ENCODE measurements around the gene ECSIT. TPM values are rescaled to one million over a fixed set of nuclear protein-coding genes. Genes with fewer than 3 reads are reported as not detected.

Gene ECSIT
- total RNA-seq, 4 donors from 2014 or later: 82.9 to 199 (median 129) TPM

DNA sequence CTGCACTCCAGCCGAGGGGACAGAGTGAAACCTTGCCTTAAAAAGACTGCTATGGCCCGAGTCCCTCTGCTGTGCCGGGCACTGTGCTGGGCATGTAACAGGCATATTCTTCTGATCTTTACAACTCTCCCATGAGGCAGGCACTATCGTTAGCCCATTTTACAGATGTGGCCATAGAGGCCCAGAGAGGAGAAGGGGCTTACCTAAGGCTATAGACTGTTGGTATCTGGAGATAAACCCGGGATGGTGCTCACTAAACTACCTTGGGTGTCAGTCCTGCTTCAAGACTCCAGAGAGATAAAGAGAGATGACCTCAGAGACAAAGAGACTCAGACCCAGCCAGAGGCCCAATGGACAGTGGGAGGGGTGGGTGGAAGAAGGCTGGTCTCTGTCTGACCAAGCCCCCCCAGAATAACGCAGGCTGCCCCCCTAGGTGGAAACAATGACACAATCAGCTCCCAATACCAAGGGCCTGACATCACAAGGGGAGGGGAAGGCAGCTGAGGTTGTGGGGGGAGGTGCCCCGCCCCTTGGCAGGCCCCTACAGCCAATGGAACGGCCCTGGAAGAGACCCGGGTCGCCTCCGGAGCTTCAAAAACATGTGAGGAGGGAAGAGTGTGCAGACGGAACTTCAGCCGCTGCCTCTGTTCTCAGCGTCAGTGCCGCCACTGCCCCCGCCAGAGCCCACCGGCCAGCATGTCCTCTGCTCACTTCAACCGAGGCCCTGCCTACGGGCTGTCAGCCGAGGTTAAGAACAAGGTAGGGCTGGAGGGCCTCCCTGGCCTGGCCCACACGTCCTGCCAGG, 9.5 kb upstream of the ECSIT start, which contains the start of gene CNN1:
TSS of gene CNN1 (plus strand) at position 620 of the 805 bp plus-strand sequence. CDS start at position 697, 77 bp downstream.
- Histone ChIP-seq H3K27me3 (peaks cover 0 to 10% (median 7%) of the 10 kb centered on the region in 3 donors), H3K4me1 (peaks cover 0 to 3% of the 10 kb centered on the region in 2 donors), H3K36me3 (no peaks in the 10 kb centered on the region), H3K9me3 (no peaks in the 10 kb centered on the region), H3K4me3 (peak within 1 kb of the TSS in 3 of 4 donors; percentile 20 to 40 (median 28)), H3K27ac (peak within 1 kb of the TSS; percentile 44 to 61 (median 52))
- ATAC-seq (no peak), DNase-seq (no peak)
- TF ChIP-seq CTCF (IDR thresholded peaks at IDR 0.05 in 4 of 5, conservative IDR thresholded peaks at IDR 0.05 in 1 of 5) (no peak), POLR2A (IDR thresholded peaks at IDR 0.05) (peak; percentile 11 to 33)
- in situ Hi-C loops (cut with MboI; ENCODE audit: low sequenced_read_pairs in 4 of 4): no loop called here
- intact Hi-C loops (cut with DNase I; ENCODE audit: low total_unique reads): loop anchor here (5.0 kb wide), 2 partner anchors 59 to 156 kb away; partner anchors contain the start of genes EPOR and ZNF627

- H3K36me3 ChIP-seq: no peaks in the 10 kb centered on the region
- peak overlapping the region; percentile 45 to 60 (median 49) for H3K4me3 ChIP-seq
- DNase-seq: peak; percentile 60 to 82
- peak; percentile 87 to 94 for ATAC-seq
- in situ Hi-C loops (cut with MboI; ENCODE audit: low sequenced_read_pairs in 4 of 4): no loop called here
- H3K27ac ChIP-seq: peak overlapping the region; percentile 74 to 84 (median 80)
- H3K9me3 ChIP-seq: no peaks in the 10 kb centered on the region
- intact Hi-C loops (cut with DNase I; ENCODE audit: low total_unique reads): loop anchor here (2.0 to 5.0 kb wide), 3 partner anchors 23 to 154 kb away; partner anchors contain the start of genes ELOF1, EPOR and ZNF627
- TF ChIP-seq CTCF (IDR thresholded peaks at IDR 0.05 in 4 of 5, conservative IDR thresholded peaks at IDR 0.05 in 1 of 5): peak; percentile 75 to 91 (median 90)
- peak; percentile 60 to 80 for TF ChIP-seq POLR2A (IDR thresholded peaks at IDR 0.05)
- H3K27me3 ChIP-seq: peaks cover 0 to 10% (median 7%) of the 10 kb centered on the region in 3 donors
- peaks cover 0 to 3% of the 10 kb centered on the region in 2 donors for H3K4me1 ChIP-seq
Observed at GRCh38 chr19:11535792-11536595, 7.1 kb upstream of the ECSIT start.

GRCh38 chr19:11534948-11535347, 6.0 kb upstream of the ECSIT start:
- Histone ChIP-seq H3K27ac (peak overlapping the region in 3 of 4 donors; percentile 74 to 84 (median 81)), H3K27me3 (peaks cover 0 to 8% (median 6%) of the 10 kb centered on the region in 3 donors)
- intact Hi-C loops (cut with DNase I; ENCODE audit: low total_unique reads): loop anchor here (5.0 kb wide), 2 partner anchors 62 to 153 kb away; partner anchors contain the start of genes EPOR and ZNF627

More at GRCh38 chr19:11534948-11535347, 6.0 kb upstream of the ECSIT start:
- peaks cover 0 to 3% of the 10 kb centered on the region in 2 donors for H3K4me1 ChIP-seq
- no peak for DNase-seq
- TF ChIP-seq CTCF (IDR thresholded peaks at IDR 0.05 in 4 of 5, conservative IDR thresholded peaks at IDR 0.05 in 1 of 5): no peak
- no peak for TF ChIP-seq POLR2A (IDR thresholded peaks at IDR 0.05)
- ATAC-seq: no peak
- no peak overlapping the region for H3K4me3 ChIP-seq
- in situ Hi-C loops (cut with MboI; ENCODE audit: low sequenced_read_pairs in 4 of 4): no loop called here
- no peaks in the 10 kb centered on the region for H3K36me3 ChIP-seq
- no peaks in the 10 kb centered on the region for H3K9me3 ChIP-seq
